SU-DHL-6 (cell line): ENCODE measurements around the gene MR1.

Experiments
- H2AFZ ChIP-seq: fragments of 200-600 bp; sonication (generic); 2 replicates; pipeline ENCODE4 v1.6.1; 2014; ENCODE audit warnings: low read depth, mild to moderate bottlenecking, moderate library complexity, mixed read lengths, antibody characterized with exemption, low read length; ENCODE audit not compliant: severe bottlenecking
- H3F3A ChIP-seq: fragments of 200-600 bp; shearing (Covaris generic); 2 replicates; pipeline ENCODE4 v1.6.0; 2016; ENCODE audit warnings: antibody characterized with exemption, mild to moderate bottlenecking; ENCODE audit not compliant: insufficient read depth
- H3K27ac ChIP-seq: fragments of 200-600 bp; sonication (generic); 2 replicates; pipeline ENCODE4 v1.5.1; 2016; ENCODE audit warnings: low read depth, mild to moderate bottlenecking, low read length, moderate library complexity, mixed read lengths
- H3K27me3 ChIP-seq: fragments of 200-600 bp; sonication (generic), shearing (Covaris generic); 2 replicates; pipeline ENCODE4 v1.6.0; 2014; ENCODE audit warnings: mild to moderate bottlenecking, low read length
- H3K36me3 ChIP-seq: fragments of 200-600 bp; sonication (generic); 2 replicates; pipeline ENCODE4 v1.6.1; 2014; ENCODE audit warnings: mild to moderate bottlenecking, low read length, mixed read lengths
- H3K4me2 ChIP-seq: fragments of 300-600, 200-600 bp; shearing (Covaris generic), sonication (generic); 2 replicates; pipeline ENCODE4 v1.6.0; 2014; ENCODE audit warnings: low read length, low read depth, mild to moderate bottlenecking; ENCODE audit not compliant: poor library complexity, severe bottlenecking
- H3K4me3 ChIP-seq: fragments of 200-600 bp; sonication (generic); 2 replicates; pipeline ENCODE4 v1.5.1; 2014; ENCODE audit warnings: antibody characterized with exemption, low read length, mild to moderate bottlenecking, mixed read lengths; ENCODE audit not compliant: insufficient read depth, poor library complexity, severe bottlenecking
- H3K79me2 ChIP-seq: fragments of 200-600 bp; sonication (generic); 2 replicates; pipeline ENCODE4 v1.6.1; 2014; ENCODE audit warnings: mild to moderate bottlenecking, low read length, moderate library complexity; ENCODE audit not compliant: insufficient read depth
- H3K9ac ChIP-seq: fragments of 200-600 bp; sonication (generic); 2 replicates; pipeline ENCODE4 v1.7.0; 2014; ENCODE audit warnings: mild to moderate bottlenecking, low read length
- H3K9me2 ChIP-seq: fragments of 200-600 bp; sonication (generic); replicated peaks from 2 replicates; pipeline ENCODE4 v1.6.1; 2014; ENCODE audit warnings: low read length; ENCODE audit not compliant: insufficient read depth
- H3K9me3 ChIP-seq: fragments of 200-600 bp; sonication (generic); 2 replicates; pipeline ENCODE4 v1.6.1; 2014; ENCODE audit warnings: low read length, mixed read lengths; ENCODE audit not compliant: insufficient read depth
- H4K20me1 ChIP-seq: fragments of 200-600 bp; sonication (generic); 2 replicates; pipeline ENCODE4 v1.6.1; 2014; ENCODE audit warnings: low read depth, mild to moderate bottlenecking, antibody characterized with exemption, low read length, moderate library complexity, mixed read lengths
- CTCF ChIP-seq: fragments of 200-600 bp; sonication (generic); IDR thresholded peaks from one replicate; pipeline ENCODE4 v1.5.1; 2017; ENCODE audit warnings: antibody characterized with exemption, mild to moderate bottlenecking, low read length, moderate library complexity; ENCODE audit not compliant: insufficient read depth, poor library complexity, severe bottlenecking
- EZH2phosphoT487 ChIP-seq: fragments of 200-600 bp; sonication (generic), shearing (Covaris generic); conservative IDR thresholded peaks from 2 replicates; pipeline ENCODE4 v1.6.1; 2018; ENCODE audit warnings: mild to moderate bottlenecking, antibody characterized with exemption, low read length, moderate library complexity, mixed read lengths

MR1 gene

DNA sequence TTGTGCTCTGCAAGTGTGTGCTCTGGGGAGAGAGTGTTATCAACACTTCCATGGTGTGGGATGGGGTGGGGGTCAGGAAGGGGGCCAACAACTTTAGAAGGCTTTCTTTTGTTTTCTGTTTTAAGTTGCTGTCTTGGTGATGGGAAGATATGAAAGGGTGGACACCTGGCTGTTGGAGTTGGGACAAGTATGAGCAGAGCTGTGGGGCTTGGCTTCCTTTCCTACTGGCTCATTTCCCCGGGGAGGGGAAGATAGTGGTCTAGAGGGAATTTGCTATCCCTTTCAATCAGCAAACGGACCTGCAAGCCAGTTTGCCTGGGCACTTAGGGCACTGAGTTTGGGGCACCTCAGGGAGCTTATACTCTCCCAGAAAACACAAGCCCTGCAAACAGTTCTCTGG lies 73.9 kb downstream of the MR1 start:
- Histone ChIP-seq H3K36me3 (no peaks in the 10 kb centered on the region), H3K4me3 (no peak overlapping the region), H3K27ac (no peak overlapping the region), H3K9ac (no peak overlapping the region), H3K9me2 (no peaks in the 10 kb centered on the region), H3K9me3 (no peaks in the 10 kb centered on the region), H3F3A (no peaks in the 10 kb centered on the region), H3K27me3 (no peaks in the 10 kb centered on the region), H2AFZ (no peak overlapping the region), H4K20me1 (no peaks in the 10 kb centered on the region), H3K79me2 (no peaks in the 10 kb centered on the region), H3K4me2 (no peak overlapping the region)
- TF ChIP-seq CTCF: no peak
- no peak for TF ChIP-seq EZH2phosphoT487

GRCh38 chr1:181108304-181108867 lies 74.6 kb downstream of the MR1 start:
- Histone ChIP-seq H3K79me2 (no peaks in the 10 kb centered on the region), H3K4me3 (no peak overlapping the region), H2AFZ (no peak overlapping the region), H3K27me3 (no peaks in the 10 kb centered on the region), H3K36me3 (no peaks in the 10 kb centered on the region), H3K9me2 (no peaks in the 10 kb centered on the region), H3K9ac (no peak overlapping the region), H3F3A (no peaks in the 10 kb centered on the region), H3K9me3 (no peaks in the 10 kb centered on the region), H3K27ac (no peak overlapping the region), H3K4me2 (no peak overlapping the region), H4K20me1 (no peaks in the 10 kb centered on the region)
- no peak for TF ChIP-seq CTCF
- no peak for TF ChIP-seq EZH2phosphoT487

DNA sequence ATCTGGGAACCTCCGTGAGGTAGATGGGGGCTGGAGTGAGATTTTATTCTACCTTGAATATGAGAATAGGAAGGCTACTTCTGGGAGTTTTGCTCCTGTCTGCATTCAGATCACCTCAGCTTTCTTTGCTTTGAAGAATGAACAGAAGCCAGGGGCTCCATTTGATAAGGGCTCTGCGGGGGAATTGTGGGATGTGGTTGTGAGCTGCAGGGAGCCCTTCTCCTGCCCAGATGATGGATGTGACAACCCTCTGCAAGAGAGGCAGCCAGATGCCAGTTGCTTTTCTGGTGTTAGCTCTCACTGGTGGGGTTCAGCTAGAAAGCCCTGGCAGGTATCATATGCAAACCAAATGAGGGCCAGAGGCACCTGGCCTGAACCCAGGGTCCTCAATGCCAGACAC lies 76.2 kb downstream of the MR1 start:
- no peaks in the 10 kb centered on the region for H3K27me3 ChIP-seq
- no peaks in the 10 kb centered on the region for H3K36me3 ChIP-seq
- H3F3A ChIP-seq: no peaks in the 10 kb centered on the region
- no peaks in the 10 kb centered on the region for H3K9me2 ChIP-seq
- no peak overlapping the region for H3K9ac ChIP-seq
- TF ChIP-seq EZH2phosphoT487 (no peak), CTCF (no peak)
- H3K79me2 ChIP-seq: no peaks in the 10 kb centered on the region
- no peak overlapping the region for H2AFZ ChIP-seq
- H3K9me3 ChIP-seq: no peaks in the 10 kb centered on the region
- H3K4me2 ChIP-seq: no peak overlapping the region
- H4K20me1 ChIP-seq: no peaks in the 10 kb centered on the region
- H3K4me3 ChIP-seq: no peak overlapping the region
- H3K27ac ChIP-seq: no peak overlapping the region
